GM18519 (cell line): ENCODE results near the gene TBC1D8B.

Source experiments
- ATAC-seq: cut with Tn5 transposase; IDR thresholded peaks from one replicate; pipeline ENCODE4 v1.9.1; 2021; ENCODE audit warnings: mild to moderate bottlenecking, moderate library complexity; ENCODE audit not compliant: unreplicated experiment, low FRiP score

TBC1D8B gene

DNA sequence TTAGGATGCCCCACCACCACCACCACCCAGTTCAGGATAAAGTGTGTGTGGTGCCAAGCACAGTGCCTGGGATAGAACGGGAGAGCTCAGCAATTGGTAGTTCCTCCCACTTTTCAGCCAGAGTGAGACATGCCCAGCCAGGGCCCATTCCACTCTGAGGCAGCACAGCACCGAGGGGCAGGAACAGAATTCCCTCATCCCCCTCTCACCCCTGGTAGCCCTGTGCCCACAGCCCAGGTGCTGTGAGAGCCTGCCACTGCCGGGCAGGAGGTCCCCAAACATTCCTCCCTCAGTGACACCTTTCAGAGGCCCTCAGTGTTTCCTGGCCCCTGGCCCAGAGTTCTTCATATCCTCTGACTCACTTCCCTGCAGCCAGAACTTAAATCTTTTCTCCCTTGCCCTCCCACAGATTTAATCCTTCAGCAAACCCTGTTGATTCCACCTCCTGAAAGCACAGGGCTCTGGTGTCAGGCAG, 92.5 kb downstream of the TBC1D8B start:
- ATAC-seq: no peak

- ATAC-seq: no peak
These were observed 94.8 kb downstream of the TBC1D8B start for GRCh38 chrX:106897259-106897658.

GRCh38 chrX:106898462-106898861, 96.0 kb downstream of the TBC1D8B start:
- no peak for ATAC-seq

- no peak for ATAC-seq
These were observed 96.8 kb downstream of the TBC1D8B start for GRCh38 chrX:106899276-106899675.

DNA sequence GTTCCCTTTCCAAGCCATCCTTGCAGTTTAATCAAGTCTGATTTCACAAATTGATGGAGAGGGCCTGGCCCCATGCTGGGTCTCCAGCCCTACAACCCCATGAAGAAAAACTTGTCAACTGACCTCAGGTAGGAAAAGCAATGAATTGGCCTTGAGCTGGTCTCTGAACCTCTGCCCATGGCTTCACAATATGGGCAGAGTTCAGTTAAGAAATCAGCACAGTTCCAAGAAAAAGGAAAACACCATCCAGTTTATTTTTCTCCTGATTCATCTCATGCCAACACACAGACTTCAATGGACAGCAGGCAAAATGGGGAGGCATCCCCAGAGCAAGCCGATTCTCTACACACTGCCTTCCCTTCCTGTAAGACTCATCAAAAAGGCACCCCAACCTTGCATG, 97.4 kb downstream of the TBC1D8B start:
- ATAC-seq: no peak

DNA sequence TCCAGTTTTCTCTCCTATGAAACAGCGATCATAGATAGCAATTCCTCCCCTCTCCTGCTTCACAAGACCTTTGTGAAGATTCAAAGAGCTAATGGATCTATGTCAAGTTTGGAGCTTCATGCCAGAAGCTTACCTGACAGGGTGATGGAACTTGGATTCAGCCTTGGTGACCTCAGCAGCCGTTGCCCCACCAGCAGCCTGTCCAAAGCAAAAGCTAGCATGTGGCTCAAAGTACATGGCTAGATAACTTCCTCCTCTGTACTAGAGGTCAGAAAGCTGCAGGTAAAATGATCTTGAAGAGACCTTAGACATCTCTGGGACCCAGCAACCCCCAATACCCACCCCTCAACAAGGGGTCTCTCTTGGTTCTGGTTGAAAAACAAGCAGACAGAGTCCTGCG, 98.9 kb downstream of the TBC1D8B start:
- ATAC-seq: no peak

- no peak for ATAC-seq
These were observed 99.3 kb downstream of the TBC1D8B start for GRCh38 chrX:106901781-106902219.

DNA sequence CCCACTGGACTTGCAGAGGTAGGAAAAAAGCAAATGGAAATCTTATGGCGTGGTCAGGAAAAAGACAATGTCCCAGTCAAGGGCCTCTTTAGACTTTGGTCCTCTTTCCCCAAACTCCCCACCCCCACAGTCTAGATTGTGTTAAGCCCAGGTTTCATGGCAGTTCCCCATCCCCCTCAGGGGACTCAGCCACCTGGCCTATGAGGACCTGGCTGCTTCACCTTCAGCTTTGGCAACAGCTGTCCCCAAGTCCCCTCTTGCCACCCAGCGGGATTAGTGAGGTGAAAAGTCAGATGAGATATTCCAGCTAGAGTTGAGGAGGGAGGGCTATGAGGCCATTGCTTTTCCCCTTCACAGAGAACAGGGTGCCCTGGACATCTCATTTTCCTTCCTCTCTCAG, 100.2 kb downstream of the TBC1D8B start:
- no peak for ATAC-seq

- no peak for ATAC-seq
These were observed 100.9 kb downstream of the TBC1D8B start, which contains the start of gene RIPPLY1 for GRCh38 chrX:106903291-106903824. Gene RIPPLY1, minus strand, starts transcription at chrX:106903341. Its CDS starts 54 bp downstream, at chrX:106903287.

DNA sequence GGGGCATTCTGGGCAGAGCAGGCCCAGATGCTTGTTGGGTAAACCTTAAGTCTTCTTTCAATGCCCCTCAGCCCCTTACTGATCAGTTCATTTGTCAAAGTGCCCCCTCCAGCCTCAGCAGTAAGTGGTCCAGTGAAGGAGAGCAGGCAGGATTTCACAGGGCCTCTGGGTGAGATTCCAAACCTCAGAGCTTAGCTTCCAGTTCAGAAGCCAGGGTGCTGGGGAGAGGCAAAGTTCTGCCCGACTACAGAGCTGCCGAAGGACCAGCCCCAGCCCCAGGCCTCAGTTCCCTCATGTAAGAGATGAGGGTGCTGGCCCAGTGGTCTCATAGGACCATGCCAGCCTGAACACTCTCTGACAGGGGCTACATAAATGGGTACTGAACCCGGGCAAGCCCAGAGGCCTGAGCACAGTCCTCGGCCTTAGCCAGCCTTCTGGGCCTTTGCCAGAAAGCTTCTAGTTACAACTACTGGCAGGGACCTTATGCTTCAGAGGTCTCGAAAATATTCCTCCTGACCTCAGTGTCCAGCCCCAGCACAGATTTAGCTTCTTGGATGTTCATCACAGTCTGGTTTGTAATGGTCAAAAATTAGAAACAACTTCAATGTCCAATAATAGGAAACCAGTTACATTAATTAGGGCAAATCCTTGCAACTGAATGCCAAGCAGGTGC, 101.5 kb downstream of the TBC1D8B start:
- no peak for ATAC-seq

- no peak for ATAC-seq
These were observed 102.7 kb downstream of the TBC1D8B start for GRCh38 chrX:106905064-106905708.

DNA sequence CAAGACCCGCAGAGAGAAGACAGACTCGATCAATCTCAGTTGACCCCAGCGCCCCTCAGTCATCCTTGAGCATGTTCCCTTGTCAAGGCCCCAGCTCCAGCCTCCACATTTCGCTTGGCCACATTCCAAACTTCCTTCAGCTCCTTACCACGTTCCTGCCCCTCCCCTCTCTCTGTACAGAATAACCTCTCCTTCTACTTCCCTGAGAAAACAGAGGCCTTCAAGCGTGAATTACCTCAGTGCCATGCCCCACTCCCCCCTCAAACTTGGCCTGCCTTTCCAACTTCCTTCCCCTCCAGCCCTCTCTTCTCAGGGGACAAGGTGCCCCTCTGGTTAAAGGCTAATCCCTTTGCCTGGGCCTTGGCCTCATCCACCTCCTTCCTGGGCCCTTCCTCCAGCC, 103.9 kb downstream of the TBC1D8B start:
- ATAC-seq: no peak

DNA sequence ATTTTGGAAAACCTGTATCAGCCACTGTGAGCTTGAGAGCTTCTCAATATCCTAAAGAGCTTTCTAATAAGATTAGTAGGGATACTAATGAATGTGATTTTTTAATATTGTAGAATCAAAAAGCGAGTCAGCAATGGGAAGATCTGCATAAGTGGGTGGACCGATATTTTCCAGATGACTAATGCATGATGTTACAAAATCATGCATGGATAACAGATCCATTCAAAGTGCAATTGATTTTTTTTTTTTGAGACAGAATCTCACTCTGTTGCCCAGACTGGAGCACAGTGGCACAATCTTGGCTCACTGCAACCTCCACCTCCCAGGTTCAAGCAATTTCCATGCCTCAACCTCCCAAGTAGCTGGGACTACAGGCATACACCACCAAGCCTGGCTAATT, 110.4 kb downstream of the TBC1D8B start:
- ATAC-seq: no peak

DNA sequence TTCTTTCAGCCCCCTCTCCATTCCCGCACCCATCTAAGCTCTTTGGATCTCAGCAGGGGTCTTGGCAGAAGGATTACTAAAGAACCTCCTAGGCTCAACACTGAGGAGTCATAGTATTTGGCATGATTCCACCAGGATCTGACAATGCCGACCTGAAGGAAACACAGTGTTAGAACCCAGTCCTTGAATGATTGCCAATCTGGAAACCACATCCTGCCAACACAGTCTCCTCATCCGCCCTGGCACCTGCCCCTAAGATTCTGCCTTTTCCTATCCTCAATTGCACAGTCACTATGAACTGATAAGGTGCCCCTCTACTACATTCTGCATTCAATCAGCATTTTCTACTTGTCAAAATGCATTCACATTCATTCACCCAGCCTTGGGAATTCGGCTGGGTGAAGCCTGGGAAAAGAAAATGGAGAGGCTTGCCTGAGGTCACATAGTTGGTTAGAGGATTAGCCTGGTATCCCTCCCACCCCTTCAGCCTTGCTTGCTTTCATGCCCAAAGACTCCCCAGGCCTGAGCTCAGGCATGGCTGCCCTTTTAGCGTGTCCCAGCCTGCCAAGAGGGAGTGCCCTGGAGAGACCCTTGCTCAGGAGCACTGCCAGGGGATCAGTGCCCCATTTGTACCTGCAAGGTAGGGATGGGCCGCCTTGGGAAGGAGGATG, 115.5 kb downstream of the TBC1D8B start:
- no peak for ATAC-seq

DNA sequence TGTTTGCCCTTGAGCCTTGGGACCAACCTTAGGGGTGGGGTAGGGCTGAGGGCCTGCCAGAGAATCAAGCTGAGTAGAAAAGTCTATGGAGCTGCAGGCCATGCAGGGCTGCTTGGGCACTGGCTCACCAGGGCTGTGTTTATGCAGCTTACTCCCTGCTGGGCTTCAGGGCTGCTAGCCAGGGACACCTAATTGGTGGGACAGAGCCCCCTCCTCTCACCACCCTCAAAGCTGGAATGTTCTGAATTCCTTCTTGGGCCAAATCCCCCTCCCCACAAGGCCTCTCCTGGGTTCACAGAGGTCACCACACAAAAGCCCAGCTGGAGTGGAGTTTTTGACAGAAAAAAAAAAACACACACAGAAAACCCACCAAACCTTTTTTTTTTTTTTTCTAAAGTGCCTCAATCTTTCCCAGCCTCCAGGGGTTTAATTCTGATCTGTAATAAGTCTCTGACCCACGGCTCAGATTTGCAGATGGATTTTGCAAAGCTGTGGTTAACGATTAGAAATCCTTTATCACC, 117.5 kb downstream of the TBC1D8B start, which contains the start of gene CLDN2:
CLDN2 (plus strand) TSS at position 471 of the 521 bp plus-strand sequence. CDS start 7,827 bp downstream, outside the sequence.
- no peak for ATAC-seq

DNA sequence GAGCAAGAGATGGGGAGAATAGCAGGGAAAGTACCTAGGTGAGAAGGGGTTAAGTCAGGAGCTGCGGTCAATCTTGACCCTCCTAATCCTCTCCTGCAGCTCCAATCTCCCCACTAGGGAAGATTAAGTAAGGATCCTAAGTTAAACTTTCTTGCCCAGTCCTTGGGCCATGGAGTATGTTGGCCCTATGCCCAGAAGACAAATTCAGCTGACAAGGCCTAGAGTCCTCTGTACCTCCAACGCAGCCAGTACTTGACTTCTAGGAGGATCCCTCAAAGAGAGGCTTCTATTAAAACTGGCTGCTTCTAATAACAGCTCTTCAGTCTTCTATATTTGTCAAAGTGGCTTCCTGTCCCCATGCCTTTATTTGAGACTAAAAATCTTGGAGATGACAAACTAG, 119.2 kb downstream of the TBC1D8B start:
- ATAC-seq: no peak
